Frontal cortex (tissue), 4 donors: ENCODE data around the gene OLIG1. TPM values are rescaled to one million over a fixed set of nuclear protein-coding genes. Genes with fewer than 3 reads are reported as not detected.

Experiments
- DNase-seq, 2 donors: peaks; one replicate each; pipeline ENCODE4 v3.0.0; 2012; ENCODE audit warnings: low spot score in 2 of 2
- FAIRE-seq: peaks from 2 replicates; lab custom pipeline; 2012; peaks lifted over from hg19 to GRCh38; lab: Jason Lieb, UNC
- total RNA-seq: library from RNA; depleted of rRNA; stranded (reverse); fragments of >200 nt; gene quantifications from one replicate; pipeline ENCODE4 v1.2.3, GENCODE V29; 2014
- donor health status: control.
- donor health status: control.
- donor health status: control.

The OLIG1 gene
- total RNA-seq, 1 donor from 2014 or later, result 6.1 TPM

- FAIRE-seq (no peak), DNase-seq (no peak)
Measured at GRCh38 chr21:33058527-33058926, 11.4 kb upstream of the OLIG1 start.

DNA sequence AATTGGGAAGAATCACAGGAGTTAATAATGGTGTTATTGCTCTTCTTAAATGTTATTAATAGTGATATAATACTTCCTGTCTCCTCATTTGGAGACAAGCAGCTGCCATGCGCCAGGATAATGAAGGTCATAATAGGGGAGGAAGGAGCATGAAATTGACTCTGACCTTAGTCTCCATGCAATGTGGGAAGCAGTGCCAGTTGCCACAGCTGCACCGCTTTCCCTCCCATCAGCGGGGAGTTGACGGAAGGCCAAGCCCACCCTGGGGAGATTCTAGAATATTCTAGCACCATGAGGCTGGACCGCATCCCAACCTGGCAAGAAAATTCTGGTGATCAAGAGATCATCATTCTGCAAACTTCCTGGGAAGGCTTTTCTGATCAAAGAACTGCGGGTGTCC, 11.0 kb upstream of the OLIG1 start:
- DNase-seq (no peak), FAIRE-seq (no peak)

GRCh38 chr21:33059380-33059841, 10.5 kb upstream of the OLIG1 start:
- DNase-seq (no peak), FAIRE-seq (no peak)

DNA sequence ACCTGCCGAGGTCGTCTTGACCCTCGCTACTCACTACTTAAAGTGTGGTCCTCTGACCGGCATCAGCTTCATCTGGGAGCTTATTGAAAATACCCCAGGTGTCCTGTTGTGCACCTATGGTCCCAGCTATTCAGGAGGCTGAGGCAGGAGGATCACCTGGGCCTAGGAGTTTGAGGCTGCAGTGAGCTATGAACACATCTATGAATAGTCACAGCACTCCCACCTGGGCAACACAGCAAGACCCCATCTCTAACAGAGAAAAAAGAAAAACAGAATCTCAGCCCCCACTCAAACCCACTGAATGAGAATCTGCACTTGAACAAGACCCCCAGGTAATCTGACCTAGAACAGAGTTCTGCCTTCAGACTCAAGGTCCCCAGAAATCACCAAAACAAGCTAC, 8.7 kb upstream of the OLIG1 start:
- no peak for FAIRE-seq
- no peak for DNase-seq

- no peak for FAIRE-seq
- DNase-seq, result no peak
Measured at GRCh38 chr21:33063375-33063883, 6.5 kb upstream of the OLIG1 start.

GRCh38 chr21:33063907-33064622, 5.9 kb upstream of the OLIG1 start:
- FAIRE-seq, result no peak
- DNase-seq, result no peak

DNA sequence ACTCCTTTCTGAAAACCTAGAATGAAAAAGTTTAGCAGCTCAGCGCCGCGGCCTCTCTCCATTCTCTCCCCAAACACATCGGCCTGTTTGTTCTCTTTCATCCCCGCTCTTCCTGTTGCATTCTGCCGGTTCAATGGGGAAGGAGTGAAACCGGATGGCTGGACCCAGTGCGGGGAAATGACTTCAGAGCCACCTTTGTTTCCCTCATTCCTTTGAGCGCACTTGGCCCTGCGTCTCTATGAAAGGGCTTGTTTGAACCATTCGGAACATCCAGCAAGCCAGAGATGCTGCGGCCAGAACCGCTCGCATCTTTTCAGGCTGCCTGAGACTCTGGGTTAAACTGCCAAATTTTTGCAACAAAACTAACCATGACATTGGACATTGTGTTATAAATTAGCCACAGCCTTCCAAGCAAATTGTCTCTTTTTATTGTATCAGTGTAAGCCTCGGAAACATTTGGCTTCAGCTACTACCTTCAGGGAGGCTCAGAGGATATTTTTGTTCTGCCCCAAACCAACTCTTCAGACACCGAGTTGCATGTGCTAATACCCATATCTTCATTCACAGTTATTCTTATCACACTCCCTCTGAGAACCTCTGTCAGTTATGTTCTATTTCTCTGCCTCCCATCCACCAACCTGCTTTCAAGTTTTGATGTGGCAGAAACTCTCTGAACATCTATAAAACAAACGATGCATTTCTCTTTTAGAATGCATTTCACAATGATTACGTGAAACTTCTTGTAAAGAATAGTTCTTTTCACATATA, 5.1 kb upstream of the OLIG1 start:
- FAIRE-seq (no peak), DNase-seq (no peak)

- FAIRE-seq (no peak), DNase-seq (no peak)
Measured at GRCh38 chr21:33067043-33067442, 2.9 kb upstream of the OLIG1 start.

DNA sequence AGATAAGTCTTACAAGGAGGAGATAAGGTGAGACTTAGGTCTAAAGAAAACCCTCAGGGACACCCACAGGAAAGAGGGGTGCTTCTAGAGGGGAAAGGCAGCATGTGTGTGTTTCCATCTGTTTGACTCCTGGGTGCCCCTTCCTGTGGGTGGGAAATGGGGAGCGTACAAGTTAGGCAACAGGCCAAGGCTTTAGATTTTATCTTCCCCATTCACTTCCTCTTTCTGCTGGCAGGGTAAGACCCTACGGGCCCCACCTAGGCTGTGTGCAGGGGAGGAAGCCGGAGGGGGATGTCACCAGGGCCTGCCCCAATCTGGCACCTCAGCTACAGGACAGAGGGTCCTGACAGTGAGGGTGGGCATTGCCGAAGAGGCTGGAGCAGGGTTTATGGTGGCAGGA, 2.5 kb upstream of the OLIG1 start:
- DNase-seq, result no peak
- FAIRE-seq, result no peak

DNA sequence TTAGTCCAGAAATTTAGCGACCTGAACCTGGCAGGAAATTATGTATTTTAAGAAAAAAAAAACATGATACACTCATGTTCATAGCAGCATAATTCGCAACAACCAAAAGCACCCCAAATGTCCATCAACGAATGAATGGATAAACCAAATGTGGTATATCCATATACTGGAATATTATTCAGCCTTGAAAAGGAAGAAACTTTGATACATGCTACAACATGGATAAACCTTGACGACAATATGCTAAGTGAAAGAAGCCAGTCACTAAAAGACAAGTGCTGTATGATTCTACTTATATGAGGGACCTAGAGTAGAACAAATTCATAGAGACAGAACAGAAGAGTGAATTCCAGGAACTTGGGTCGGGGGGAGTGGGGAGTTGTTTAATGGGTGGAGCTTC, 698 bp upstream of the OLIG1 start:
- no peak for DNase-seq
- FAIRE-seq, result no peak

DNA sequence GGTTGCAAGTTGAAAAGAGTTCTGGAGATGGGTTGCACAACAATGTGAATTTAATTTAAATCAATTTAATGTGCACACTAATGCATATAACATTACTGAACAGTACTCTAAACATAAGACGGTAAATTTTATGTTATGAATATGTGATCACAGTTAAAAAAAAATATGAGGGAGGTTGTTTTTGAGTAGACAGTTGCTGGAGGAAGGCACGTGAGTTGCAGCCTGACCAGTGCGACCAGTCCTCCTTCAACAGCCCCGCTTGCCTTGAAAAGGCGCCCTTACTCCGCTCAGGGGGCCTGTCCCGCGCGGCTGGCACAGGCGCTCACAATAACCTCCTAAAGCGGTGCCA, 322 bp upstream of the OLIG1 start:
- no peak for FAIRE-seq
- DNase-seq, result no peak

GRCh38 chr21:33070744-33070997, 730 bp downstream of the OLIG1 start:
- FAIRE-seq, result no peak
- no peak for DNase-seq

DNA sequence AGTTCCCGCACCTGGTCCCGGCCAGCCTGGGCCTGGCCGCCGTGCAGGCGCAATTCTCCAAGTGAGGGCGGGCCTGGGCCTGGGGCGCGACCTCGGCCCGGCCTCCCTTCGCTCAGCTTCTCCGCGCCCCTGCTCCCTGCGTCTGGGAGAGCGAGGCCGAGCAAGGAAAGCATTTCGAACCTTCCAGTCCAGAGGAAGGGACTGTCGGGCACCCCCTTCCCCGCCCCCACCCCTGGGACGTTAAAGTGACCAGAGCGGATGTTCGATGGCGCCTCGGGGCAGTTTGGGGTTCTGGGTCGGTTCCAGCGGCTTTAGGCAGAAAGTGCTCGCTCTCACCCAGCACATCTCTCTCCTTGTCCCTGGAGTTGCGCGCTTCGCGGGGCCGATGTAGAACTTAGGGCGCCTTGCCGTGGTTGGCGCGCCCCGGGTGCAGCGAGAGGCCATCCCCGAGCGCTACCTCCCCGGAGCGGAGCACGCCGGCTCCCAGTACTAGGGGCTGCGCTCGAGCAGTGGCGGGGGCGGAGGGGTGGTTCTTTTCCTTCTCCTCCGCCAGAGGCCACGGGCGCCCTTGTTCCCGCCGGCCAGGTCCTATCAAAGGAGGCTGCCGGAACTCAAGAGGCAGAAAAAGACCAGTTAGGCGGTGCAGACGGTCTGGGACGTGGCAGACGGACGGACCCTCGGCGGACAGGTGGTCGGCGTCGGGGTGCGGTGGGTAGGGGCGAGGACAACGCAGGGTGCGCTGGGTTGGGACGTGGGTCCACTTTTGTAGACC, 1.2 kb downstream of the OLIG1 start:
- FAIRE-seq, result no peak
- DNase-seq, result peak in 1 of 2 donors; percentile 45

DNA sequence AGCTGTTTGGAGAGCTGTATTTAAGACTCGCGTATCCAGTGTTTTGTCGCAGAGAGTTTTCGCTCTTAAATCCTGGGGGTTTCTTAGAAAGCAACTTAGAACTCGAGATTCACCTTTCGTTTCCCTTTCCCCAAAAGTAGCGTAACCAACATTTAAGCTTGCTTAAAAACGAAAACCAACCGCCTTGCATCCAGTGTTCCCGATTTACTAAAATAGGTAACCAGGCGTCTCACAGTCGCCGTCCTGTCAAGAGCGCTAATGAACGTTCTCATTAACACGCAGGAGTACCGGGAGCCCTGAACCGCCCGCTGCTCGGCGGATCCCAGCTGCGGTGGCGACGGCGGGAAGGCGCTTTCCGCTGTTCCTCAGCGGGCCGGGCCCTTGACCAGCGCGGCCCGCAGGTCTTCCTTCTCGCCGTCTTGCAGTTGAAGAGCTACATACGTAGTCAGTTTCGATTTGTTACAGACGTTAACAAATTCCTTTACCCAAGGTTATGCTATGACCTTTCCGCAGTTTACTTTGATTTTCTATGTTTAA, 1.9 kb downstream of the OLIG1 start:
- peak in 1 of 2 donors; percentile 43 for DNase-seq
- no peak for FAIRE-seq

DNA sequence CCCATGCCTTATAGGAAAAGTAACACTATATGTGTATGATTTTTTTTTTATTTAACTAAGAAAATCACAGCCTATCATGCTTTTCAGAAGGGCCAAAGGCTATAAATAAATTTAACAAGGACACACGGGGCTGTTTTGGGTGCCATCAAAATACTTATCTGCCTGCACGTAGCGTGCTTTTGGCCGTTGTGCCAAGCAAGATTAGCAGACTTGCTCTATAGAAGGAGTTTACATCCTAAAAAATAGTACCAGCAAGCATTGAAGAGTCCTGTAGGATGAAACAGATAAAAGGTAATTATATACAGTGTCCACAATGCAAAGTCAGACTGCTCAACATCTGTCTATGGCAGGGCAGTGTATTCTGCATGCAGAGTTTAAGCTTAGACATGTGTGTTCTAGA, 3.7 kb downstream of the OLIG1 start:
- DNase-seq (no peak), FAIRE-seq (no peak)

DNA sequence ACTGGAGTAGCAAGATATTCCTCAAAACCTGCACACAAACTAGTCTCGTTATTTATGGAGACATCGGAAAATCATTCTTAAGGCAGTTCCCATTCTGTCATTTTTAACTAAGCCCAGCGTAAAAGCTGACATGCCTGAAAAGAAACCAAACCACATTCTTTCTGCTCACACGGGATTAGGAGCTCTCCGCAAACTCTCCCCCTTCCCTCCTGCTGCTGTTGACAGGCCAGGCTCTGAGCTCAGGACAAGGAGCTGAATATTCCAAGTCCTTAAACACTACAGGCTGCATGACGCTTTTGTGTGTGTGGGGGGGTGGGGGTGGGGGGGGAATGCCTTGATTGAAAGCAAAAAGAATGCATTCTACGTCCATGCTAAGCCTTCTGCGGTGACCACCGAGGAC, 5.2 kb downstream of the OLIG1 start:
- DNase-seq (no peak), FAIRE-seq (no peak)

GRCh38 chr21:33075596-33076195, 5.8 kb downstream of the OLIG1 start:
- DNase-seq (no peak), FAIRE-seq (no peak)

- no peak for DNase-seq
- no peak for FAIRE-seq
Measured at GRCh38 chr21:33076600-33077329, 6.8 kb downstream of the OLIG1 start.

DNA sequence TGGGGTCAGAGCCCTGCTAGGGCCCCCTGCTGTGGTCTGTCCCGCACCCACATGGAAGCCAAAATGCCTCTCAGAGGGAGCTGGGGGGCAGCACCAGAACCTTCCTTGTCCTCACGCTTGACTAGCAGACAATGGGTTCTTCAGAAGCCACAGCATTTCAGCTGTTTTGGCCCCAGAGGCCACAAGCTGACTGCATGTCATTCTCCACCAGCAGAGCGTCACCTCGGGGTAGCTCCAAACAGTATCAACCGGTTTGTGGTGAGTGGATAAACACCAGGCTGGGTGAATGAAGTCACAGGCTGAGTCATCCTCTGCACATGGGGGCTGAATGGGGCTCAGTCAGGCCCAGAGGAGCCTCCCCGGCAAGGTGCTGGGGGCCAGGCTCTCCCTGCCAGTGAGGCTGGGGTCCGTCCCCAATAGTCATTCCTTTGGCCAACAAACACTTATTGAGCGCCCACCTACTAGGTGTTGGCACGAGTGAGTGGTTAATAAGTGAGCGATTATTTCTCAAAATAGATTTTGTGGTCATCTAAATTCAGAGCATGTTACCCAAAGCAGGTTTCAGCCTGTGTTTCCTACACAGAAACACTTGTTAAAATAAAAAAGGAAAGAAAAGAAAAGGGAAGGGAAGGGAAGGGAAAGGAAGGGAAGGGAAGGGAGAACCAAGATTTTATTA, 9.1 kb downstream of the OLIG1 start:
- FAIRE-seq, result no peak

More for the DNA sequence above, 9.1 kb downstream of the OLIG1 start:
- DNase-seq, result peak; percentile 61 to 64
